Activated CD4-positive, alpha-beta memory T cell treated with anti-CD3 and anti-CD28 coated beads for 36 hours (primary cell): ENCODE results near the gene ZNF722. TPM values are rescaled to one million over a fixed set of nuclear protein-coding genes. Genes with fewer than 3 reads are reported as not detected.
A peak's percentile ranks its signal among the peaks of the same experiment; 100 is the strongest.
"Not testable (repeated sequence)": the region's sequence is repeated elsewhere in the genome, so short reads cannot be mapped to it uniquely, and the experiment has no call there.

Experiments used
- CTCF ChIA-PET: fragments of 350-600 bp; sonication (Branson Sonifier 250); formaldehyde crosslinking; loops from one replicate; lab custom pipeline; 2021; ENCODE audit warnings: antibody characterized with exemption, inconsistent platforms; lab: Charles Lee
- POLR2A ChIA-PET: fragments of 350-600 bp; sonication (Branson Sonifier 250); formaldehyde crosslinking; loops from one replicate; lab custom pipeline; 2021; ENCODE audit warnings: antibody characterized with exemption; lab: Charles Lee
- DNase-seq: peaks from one replicate; pipeline ENCODE4 v3.0.0-alpha.2; 2020
- H3K27ac Mint-ChIP-seq: one replicate; pipeline ENCODE4 v1.8.0; 2021; ENCODE audit warnings: mixed read lengths
- H3K27me3 Mint-ChIP-seq: one replicate; pipeline ENCODE4 v1.8.0; 2021; ENCODE audit warnings: mixed read lengths
- H3K36me3 Mint-ChIP-seq: one replicate; pipeline ENCODE4 v1.8.0; 2021; ENCODE audit warnings: mixed read lengths
- H3K4me1 Mint-ChIP-seq: one replicate; pipeline ENCODE4 v1.8.0; 2021; ENCODE audit warnings: low read depth, mixed read lengths
- H3K4me3 Mint-ChIP-seq: one replicate; pipeline ENCODE4 v1.8.0; 2021; ENCODE audit warnings: mild to moderate bottlenecking, mixed read lengths
- H3K9me3 Mint-ChIP-seq: one replicate; pipeline ENCODE4 v1.8.0; 2021; ENCODE audit warnings: mixed read lengths
- intact Hi-C: fragments of 100-400 bp; cut with micrococcal nuclease; formaldehyde crosslinking; loops from one replicate; pipeline ENCODE4 v1.15.1; 2023
- total RNA-seq, 2 experiments: library from RNA; stranded (reverse); gene quantifications; one replicate each; pipeline ENCODE4 v1.2.3, GENCODE V29; 2021

ZNF722 gene
- not detected for total RNA-seq

DNA sequence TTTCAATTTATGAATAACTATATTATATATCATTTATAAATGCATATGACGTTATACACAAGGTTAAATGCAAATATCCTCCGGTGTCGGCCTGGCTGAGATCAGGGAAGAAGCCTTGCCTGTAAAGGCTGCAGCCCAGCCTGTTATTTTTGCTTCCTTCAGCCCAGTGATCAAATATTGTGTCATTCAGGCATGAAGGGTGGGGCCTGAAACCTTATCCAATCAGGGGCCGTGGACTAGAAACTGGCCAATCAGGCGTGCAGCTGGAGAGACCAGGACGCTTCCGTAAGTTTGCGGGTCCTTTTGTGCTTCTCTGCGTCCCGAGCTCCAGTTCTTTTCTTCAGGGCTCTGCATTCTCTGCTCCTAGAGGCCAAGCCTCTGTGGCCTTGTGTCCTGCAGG lies at the start of gene ZNF722:
Gene ZNF722, plus strand, starts transcription at position 301 of the 400 bp plus-strand sequence. CDS start 113 bp downstream, outside the sequence.
- CTCF ChIA-PET: no interaction called here
- H3K4me1 Mint-ChIP-seq: no peaks in the 10 kb centered on the region
- intact Hi-C loops: no loop called here
- no peak within 1 kb of the TSS for H3K27ac Mint-ChIP-seq
- peaks cover 3% of the 10 kb centered on the region for H3K36me3 Mint-ChIP-seq
- no peak for DNase-seq
- POLR2A ChIA-PET: no interaction called here
- H3K27me3 Mint-ChIP-seq: no peaks in the 10 kb centered on the region
- H3K4me3 Mint-ChIP-seq: no peak within 1 kb of the TSS
- peaks cover 33% of the 10 kb centered on the region for H3K9me3 Mint-ChIP-seq

- no peak for DNase-seq
- intact Hi-C loops: no loop called here
- Mint-ChIP-seq H3K4me3 (no peak overlapping the region), H3K27ac (no peak overlapping the region), H3K27me3 (no peaks in the 10 kb centered on the region), H3K4me1 (no peaks in the 10 kb centered on the region), H3K36me3 (no peaks in the 10 kb centered on the region), H3K9me3 (peaks cover 12% of the 10 kb centered on the region)
- ChIA-PET CTCF (no interaction called here), POLR2A (no interaction called here)
Measured at GRCh38 chr7:63953181-63953580, 45.5 kb upstream of the ZNF722 start.

DNA sequence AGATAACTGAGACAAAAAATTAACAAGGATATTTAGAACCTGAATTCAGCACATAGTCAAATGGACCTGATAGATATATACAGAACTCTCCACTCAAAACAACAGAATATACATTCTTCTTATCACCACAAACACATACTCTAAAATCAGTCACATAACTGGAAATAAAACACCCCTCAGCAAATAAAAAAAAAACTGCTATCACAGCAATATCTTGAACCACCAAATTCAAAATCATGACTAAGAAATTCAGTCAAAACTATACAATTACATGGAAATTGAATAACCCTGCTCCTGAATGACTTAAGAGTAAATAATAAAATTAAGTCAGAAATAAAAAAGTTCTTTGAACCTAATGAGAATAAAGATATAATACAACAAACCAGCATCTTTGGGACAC lies 30.0 kb upstream of the ZNF722 start:
- no peak for DNase-seq
- ChIA-PET POLR2A (no interaction called here), CTCF (no interaction called here)
- H3K36me3 Mint-ChIP-seq: no peaks in the 10 kb centered on the region
- H3K27ac Mint-ChIP-seq: no peak overlapping the region
- H3K4me1 Mint-ChIP-seq: no peaks in the 10 kb centered on the region
- no peaks in the 10 kb centered on the region for H3K27me3 Mint-ChIP-seq
- H3K4me3 Mint-ChIP-seq: no peak overlapping the region
- intact Hi-C loops: no loop called here
- H3K9me3 Mint-ChIP-seq: peaks cover 7% of the 10 kb centered on the region

DNA sequence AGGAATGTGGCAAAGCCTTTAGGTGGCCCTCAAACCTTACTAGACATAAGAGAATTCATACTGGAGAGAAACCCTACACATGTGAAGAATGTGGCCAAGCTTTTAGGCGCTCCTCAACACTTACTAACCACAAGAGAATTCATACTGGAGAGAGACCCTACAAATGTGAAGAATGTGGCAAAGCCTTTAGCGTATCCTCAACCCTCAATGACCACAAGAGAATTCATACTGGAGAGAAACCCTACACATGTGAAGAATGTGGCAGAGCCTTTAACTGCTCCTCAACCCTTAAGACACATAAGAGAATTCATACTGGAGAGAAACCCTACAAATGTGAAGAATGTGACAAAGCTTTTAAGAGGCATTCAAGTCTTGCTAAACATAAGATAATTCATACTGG lies 16.8 kb downstream of the ZNF722 start:
- Mint-ChIP-seq H3K36me3 (peaks cover 12% of the 10 kb centered on the region), H3K9me3 (peaks cover 71% of the 10 kb centered on the region)
- H3K27ac Mint-ChIP-seq, intact Hi-C loops, H3K27me3 Mint-ChIP-seq, DNase-seq, POLR2A ChIA-PET, CTCF ChIA-PET, H3K4me3 Mint-ChIP-seq, H3K4me1 Mint-ChIP-seq: not testable (repeated sequence)

DNA sequence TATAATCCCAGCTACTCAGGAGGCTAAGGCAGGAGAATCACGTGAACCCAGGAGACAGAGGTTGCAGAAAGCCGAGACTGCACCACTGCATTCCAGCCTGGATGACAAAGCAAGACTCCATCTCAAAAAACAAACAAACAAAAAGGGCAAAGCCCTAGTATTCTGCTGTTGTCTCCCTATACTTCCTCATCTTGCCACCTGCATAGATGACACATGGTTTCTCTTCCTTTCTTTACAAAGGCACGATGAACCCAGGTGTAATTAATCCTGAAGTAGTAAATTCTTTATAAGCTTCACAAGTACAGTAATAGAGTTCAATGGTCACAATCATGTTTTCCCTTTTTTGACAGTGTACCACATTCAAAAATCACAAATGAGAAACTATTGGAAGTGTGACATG lies 36.7 kb downstream of the ZNF722 start:
- POLR2A ChIA-PET: no interaction called here
- CTCF ChIA-PET: no interaction called here
- DNase-seq: no peak
- no peak overlapping the region for H3K27ac Mint-ChIP-seq
- H3K4me3 Mint-ChIP-seq: no peak overlapping the region
- intact Hi-C loops: no loop called here
- H3K27me3 Mint-ChIP-seq: no peaks in the 10 kb centered on the region
- H3K36me3 Mint-ChIP-seq: peaks cover 13% of the 10 kb centered on the region
- H3K4me1 Mint-ChIP-seq: no peaks in the 10 kb centered on the region
- H3K9me3 Mint-ChIP-seq: peaks cover 74% of the 10 kb centered on the region

DNA sequence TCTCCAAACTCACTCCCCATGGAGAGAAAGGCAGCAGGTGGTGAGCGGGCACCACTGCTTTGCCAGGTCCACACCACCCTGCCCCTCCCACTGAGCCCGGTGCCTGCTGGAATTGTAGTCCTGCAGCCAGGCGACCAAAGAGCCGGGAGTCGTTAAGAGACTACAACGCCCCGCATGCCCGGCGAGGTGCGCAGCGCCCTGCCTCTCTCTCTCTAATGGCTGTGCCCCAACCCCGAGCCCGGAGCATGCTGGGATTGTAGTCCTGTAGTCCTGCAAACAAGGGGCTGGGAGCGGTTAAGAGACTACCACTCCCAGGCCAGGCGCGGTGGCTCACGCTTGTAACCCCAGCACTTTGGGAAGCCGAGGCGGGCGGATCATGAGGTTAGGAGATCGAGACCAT lies 38.4 kb downstream of the ZNF722 start:
- H3K9me3 Mint-ChIP-seq: peaks cover 62% of the 10 kb centered on the region
- H3K27ac Mint-ChIP-seq: no peak overlapping the region
- ChIA-PET CTCF (no interaction called here), POLR2A (no interaction called here)
- no peaks in the 10 kb centered on the region for H3K4me1 Mint-ChIP-seq
- intact Hi-C loops: no loop called here
- DNase-seq: no peak
- no peaks in the 10 kb centered on the region for H3K27me3 Mint-ChIP-seq
- H3K36me3 Mint-ChIP-seq: peaks cover 9% of the 10 kb centered on the region
- H3K4me3 Mint-ChIP-seq: no peak overlapping the region

- CTCF ChIA-PET: no interaction called here
- H3K27me3 Mint-ChIP-seq: no peaks in the 10 kb centered on the region
- DNase-seq: peak; percentile 17
- peak within 1 kb of the TSS; percentile 43 for H3K4me3 Mint-ChIP-seq
- no peaks in the 10 kb centered on the region for H3K4me1 Mint-ChIP-seq
- H3K36me3 Mint-ChIP-seq: no peaks in the 10 kb centered on the region
- intact Hi-C loops: no loop called here
- peaks cover 37% of the 10 kb centered on the region for H3K9me3 Mint-ChIP-seq
- POLR2A ChIA-PET: no interaction called here
- H3K27ac Mint-ChIP-seq: no peak within 1 kb of the TSS
Measured at GRCh38 chr7:64045301-64046040, 46.8 kb downstream of the ZNF722 start, which contains the start of gene ZNF727. Gene ZNF727 (plus strand): TSS chr7:64045434. CDS start chr7:64045622, 188 bp downstream.

- POLR2A ChIA-PET: no interaction called here
- intact Hi-C loops: no loop called here
- no peak overlapping the region for H3K27ac Mint-ChIP-seq
- no peaks in the 10 kb centered on the region for H3K4me1 Mint-ChIP-seq
- DNase-seq: no peak
- no peaks in the 10 kb centered on the region for H3K36me3 Mint-ChIP-seq
- no peaks in the 10 kb centered on the region for H3K27me3 Mint-ChIP-seq
- H3K4me3 Mint-ChIP-seq: no peak overlapping the region
- CTCF ChIA-PET: no interaction called here
- peaks cover 38% of the 10 kb centered on the region for H3K9me3 Mint-ChIP-seq
Measured at GRCh38 chr7:64046041-64046389, 47.4 kb downstream of the ZNF722 start.

Other genes with a start within 250 kb of the ZNF722 start
- under 1 TPM in 1 of 2 experiments, not detected in 1; 0.21 TPM for gene ZNF727, start 46.6 kb downstream of the ZNF722 start, total RNA-seq
- gene ZNF735, start 208.4 kb downstream of the ZNF722 start, total RNA-seq: not detected
- gene ZNF679, start 229.6 kb downstream of the ZNF722 start, total RNA-seq: not detected